HuH-7.5 (cell line): ENCODE results near the gene DTX2.
"Not testable (repeated sequence)": the region's sequence is repeated elsewhere in the genome, so short reads cannot be mapped to it uniquely, and the experiment has no call there.

Experiments used
- DNase-seq: peaks from one replicate; pipeline ENCODE4 v3.0.0; 2011; ENCODE audit warnings: low spot score

The DTX2 gene

GRCh38 chr7:76461464-76462101, at the start of gene DTX2:
Gene DTX2, plus strand, starts transcription at chr7:76461709. Its CDS starts 18,801 bp downstream, at chr7:76480510.
- DNase-seq = not testable (repeated sequence)

DNA sequence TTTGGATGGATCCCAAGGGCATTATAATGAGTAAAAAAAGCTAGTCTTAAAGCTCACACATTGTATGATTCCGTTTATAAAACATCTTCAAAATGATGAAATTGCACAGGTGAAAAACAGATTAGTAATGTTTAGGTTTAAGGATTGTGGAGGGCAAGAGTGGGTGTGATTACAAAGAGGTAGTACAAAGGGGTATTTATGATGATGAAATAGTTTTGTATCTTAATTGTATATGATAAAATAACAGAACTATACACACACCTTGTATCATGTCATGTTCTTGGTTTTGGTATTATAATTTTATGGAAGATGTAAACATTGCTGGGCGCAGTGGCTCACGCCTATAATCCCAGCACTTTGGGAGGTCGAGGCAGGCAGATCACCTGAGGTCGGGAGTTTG, 49.3 kb upstream of the DTX2 start:
- no peak for DNase-seq

GRCh38 chr7:76417654-76418310, 43.7 kb upstream of the DTX2 start:
- DNase-seq = not testable (repeated sequence)

- DNase-seq = not testable (repeated sequence)
Observed at GRCh38 chr7:76421097-76421496, 40.4 kb upstream of the DTX2 start.

- DNase-seq = no peak
Observed at GRCh38 chr7:76423666-76424412, 37.7 kb upstream of the DTX2 start.

DNA sequence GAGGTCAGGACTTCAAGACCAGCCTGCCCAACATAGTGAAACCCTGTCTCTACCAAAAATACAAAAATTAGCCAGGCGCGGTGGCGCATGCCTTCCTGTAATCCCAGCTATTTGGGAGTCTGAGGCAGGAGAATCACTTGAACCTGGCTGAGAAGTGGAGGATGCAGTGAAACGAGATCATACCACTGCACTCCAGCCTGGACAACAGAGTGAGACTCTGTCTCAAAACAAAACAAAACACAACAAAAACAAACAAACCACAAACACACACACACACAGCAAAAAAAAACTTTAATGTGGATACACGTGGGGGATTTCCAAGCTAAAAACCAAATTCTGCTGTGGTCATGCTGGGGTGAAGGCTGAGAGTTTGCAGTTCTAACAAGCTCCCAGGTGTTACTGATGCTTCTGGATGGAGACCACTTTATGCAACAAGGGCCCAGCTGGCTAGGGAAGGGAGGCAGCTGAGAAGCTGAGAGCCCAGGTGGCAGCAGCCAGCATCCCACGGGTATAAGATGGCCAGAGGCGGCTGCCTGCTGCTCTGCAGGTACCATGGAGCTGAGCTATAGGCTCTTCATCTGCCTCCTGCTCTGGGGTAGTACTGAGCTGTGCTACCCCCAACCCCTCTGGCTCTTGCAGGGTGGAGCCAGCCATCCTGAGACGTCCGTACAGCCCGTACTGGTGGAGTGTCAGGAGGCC, 36.9 kb upstream of the DTX2 start, which contains the start of gene ZP3:
Gene ZP3 (plus strand): TSS at position 538 of the 699 bp plus-strand sequence. CDS start 15 bp downstream, at position 553.
- DNase-seq = no peak

GRCh38 chr7:76425156-76425555, 36.4 kb upstream of the DTX2 start:
- no peak for DNase-seq

GRCh38 chr7:76425558-76425957, 36.0 kb upstream of the DTX2 start:
- DNase-seq = not testable (repeated sequence)

DNA sequence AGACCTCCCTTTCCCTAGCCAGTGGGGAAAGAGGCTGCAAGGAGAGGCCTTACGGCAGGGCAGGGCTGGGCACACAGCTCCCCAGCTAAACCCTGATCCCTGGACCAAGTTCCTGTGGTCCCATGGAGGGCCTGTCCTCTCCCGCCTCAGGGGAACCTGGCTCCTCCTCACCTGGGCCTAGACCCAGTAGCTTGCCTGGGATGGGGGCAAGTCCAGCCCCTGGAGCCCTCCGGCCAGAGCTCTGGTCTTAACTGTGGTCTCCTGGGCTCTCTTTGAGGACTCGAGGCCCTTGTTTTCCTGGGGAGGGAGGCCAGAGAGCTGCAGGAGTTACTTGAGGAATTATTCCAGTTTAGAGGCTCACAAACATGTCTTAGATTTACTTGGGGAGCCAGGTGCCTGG, 35.3 kb upstream of the DTX2 start:
- no peak for DNase-seq

- DNase-seq = no peak
Observed at GRCh38 chr7:76427635-76428034, 33.9 kb upstream of the DTX2 start.

GRCh38 chr7:76428149-76428823, 33.2 kb upstream of the DTX2 start:
- no peak for DNase-seq

DNA sequence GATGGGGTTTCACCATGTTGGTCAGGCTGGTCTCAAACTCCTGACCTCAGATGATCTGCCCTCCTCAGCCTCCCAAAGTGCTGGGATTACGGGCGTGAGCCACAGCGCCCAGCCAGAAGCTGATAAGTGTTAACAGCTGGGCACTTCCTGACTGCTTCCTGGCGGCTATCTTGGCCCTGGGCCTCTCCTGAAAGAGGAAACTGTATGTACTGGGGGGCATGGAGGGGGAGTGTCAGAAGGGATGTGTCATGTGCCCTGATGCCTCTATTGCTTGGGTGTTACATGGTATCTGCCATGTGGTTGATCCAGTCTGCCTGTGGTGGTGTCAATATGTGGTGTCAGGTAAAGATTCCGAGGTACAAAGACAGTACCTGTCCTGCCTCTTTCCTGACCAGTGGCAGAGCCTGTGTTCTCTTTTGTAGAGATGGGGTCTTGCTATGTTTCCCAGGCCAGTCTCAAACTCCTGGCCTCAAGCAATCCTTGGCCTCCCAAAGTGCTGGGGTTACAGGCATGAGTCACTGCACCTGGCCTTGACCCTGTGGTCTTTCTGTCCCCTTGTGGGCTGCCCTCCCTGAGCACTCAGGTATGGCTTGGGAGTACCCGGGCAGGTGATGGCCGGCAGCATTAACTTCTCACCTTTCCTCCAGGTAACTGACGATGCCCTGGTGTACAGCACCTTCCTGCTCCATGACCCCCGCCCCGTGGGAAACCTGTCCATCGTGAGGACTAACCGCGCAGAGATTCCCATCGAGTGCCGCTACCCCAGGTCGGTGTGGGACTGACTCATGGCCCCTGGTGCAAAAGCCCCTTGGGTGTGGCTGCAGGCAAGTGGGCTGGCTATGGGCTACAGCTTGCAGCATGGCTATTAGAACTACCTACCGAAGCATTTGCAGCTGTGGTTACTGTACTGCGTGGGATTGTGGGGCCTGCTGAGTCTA, 32.4 kb upstream of the DTX2 start:
- no peak for DNase-seq

DNA sequence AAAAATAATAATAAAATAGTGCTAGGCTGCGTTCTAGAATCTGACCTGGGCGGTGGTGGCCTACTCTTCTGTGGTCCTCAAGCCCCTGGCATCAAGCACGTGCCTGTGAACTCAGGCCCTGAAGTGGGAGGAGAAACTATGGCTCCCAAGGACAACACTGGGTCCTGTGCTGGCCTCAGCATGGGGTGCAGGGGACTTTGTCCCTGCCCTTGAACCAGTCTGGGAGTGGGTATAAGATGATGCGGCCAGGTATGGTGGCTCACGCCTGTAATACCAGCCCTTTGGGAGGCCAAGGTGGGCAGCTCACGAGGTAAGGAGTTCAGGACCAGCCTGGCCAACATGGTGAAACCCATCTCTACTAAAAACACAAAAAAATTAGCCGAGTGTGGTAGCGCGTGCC, 31.3 kb upstream of the DTX2 start:
- DNase-seq = no peak

DNA sequence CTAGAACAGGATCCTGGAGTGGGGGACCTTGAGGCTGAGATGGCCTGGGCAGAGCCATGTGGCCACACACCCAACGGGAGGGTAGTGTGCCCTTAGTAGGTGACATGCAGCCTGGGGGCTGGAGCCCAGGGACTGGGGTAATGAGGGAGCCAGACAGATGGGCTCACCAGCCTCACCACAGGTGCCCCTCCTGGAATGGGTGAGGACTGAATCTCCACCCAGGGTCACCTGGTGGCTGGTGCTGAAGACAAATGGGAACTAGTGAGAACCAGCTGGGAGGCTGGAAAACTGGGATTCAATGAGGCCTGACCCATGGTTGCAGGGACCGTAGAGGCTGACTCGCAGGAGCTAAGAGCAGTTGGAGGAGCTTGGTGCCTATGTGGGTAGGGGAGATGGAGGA, 30.7 kb upstream of the DTX2 start:
- DNase-seq = no peak

- DNase-seq = not testable (repeated sequence)
Observed at GRCh38 chr7:76437873-76438272, 23.6 kb upstream of the DTX2 start.

DNA sequence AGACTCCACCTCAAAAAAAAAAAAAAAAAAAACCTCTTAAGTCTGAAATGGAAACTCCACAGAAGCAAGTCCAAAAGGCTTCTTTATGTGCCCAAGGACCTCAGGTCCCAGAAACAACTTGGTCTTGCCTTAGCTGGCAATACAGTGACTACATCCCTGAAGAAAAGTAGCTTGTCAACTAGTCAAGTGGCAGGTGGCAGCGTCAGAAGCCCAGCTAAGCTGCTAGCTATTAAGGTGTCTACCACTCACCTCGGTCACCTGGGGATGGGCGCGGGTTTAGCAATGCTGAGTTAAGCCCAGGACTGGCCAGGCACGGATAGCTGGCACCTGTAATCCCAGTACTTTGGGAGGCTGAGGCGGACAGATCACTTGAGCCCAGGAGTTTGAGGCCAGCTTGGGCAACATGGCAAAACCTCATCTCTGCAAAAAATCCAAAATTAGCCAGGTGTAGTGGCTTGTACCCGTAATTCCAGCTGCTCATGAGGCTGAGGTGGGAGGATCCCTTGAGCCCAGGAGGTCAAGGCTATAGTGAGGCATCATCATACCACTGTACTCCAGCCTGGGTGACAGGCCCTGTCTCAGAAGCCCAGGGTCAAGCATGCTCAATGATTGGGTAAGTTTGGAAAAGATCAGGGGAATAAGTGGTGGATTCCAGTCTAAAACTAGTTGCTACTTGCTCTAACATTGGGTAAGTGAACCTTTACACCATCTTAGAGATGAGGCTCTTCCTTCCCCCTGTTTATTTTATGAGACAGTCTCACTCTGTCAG, 22.2 kb upstream of the DTX2 start:
- DNase-seq = not testable (repeated sequence)

- DNase-seq = not testable (repeated sequence)
Observed at GRCh38 chr7:76440404-76440803, 21.1 kb upstream of the DTX2 start.

- DNase-seq = not testable (repeated sequence)
Observed at GRCh38 chr7:76441792-76442191, 19.7 kb upstream of the DTX2 start.

DNA sequence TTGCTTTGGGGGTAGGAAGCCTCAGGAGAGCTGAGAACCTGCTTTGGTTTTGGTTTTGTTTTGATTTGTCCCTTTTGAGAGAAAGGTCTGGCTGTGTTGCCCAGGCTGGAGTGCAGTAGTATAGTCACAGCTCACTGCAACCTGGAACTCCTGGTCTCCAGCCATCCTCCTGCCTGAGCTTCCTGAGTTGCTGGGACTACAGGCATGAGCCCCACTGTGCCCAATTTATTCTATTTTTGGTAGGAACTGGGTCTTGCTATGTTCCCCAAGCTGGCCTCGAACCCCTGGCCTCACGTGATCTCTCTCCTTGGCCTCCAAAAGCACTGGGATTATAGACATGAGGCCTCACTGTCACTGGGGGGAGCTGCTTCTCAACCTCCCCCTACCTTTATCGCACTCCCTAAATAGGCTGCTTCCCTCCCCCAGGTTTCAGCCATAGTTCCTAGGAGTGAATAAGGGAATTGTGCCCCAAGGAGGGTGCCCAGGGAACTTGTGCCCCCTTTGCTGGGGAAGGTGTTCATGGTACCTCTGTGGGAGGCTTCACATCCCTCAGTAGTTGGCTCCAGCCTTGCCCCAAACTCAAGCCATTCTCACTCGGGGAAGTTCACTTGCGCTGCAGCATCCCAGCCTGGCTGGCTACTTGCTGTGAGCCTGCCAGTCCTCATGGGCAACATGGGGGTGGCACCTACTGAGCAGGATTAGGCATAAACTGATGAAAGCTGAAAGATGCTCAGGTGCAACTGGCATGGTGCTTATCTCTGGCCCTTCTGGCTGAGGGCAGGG, 18.7 kb upstream of the DTX2 start:
- DNase-seq = not testable (repeated sequence)
